BJ (cell line): ENCODE results near the gene RAMP1. TPM values are rescaled to one million over a fixed set of nuclear protein-coding genes. Genes with fewer than 3 reads are reported as not detected.

Experiments used
- CTCF ChIA-PET: fragments of 350-600 bp; formaldehyde crosslinking; extraction: SDS; loops from one replicate; lab custom pipeline; 2021; ENCODE audit warnings: antibody characterized with exemption, inconsistent platforms; lab: Yijun Ruan, JAX
- POLR2A ChIA-PET: fragments of 300-600 bp; sonication (Branson Sonifier 250); formaldehyde crosslinking; extraction: SDS; loops from one replicate; lab custom pipeline; 2021; ENCODE audit warnings: antibody characterized with exemption; lab: Charles Lee
- DNase-seq: peaks from one replicate; pipeline ENCODE4 v3.0.0-alpha.2; 2011; ENCODE audit warnings: low read depth
- H3K27me3 ChIP-seq: 2 replicates; pipeline ENCODE4 v1.6.0; 2011; ENCODE audit warnings: low read length; ENCODE audit not compliant: control insufficient read depth, insufficient read depth
- H3K36me3 ChIP-seq: 2 replicates; pipeline ENCODE4 v1.5.1; 2011; ENCODE audit warnings: low read length; ENCODE audit not compliant: control insufficient read depth, insufficient read depth
- H3K4me3 ChIP-seq: 2 replicates; pipeline ENCODE4 v1.5.1; 2011; ENCODE audit warnings: low read depth, mild to moderate bottlenecking, control low read depth, low read length
- polyA plus RNA-seq: library from polyadenylated mRNA; depleted of rRNA; stranded (reverse); fragments of >200 nt; gene quantifications from 2 replicates; pipeline ENCODE4 v1.2.3, GENCODE V29; 2011
- TF ChIP-seq, protein P1 (sequence below): IDR thresholded peaks from 2 replicates; pipeline ENCODE4 v1.5.1; 2011; ENCODE audit warnings: low read depth, mild to moderate bottlenecking, control low read depth, inconsistent platforms, low read length, moderate library complexity; ENCODE audit not compliant: insufficient read depth

Gene RAMP1
- polyA plus RNA-seq, 1 experiment, result 10.8 TPM

- ChIA-PET POLR2A (no interaction called here), CTCF (interaction anchor here (1.3 kb wide), 1 partner anchor 59 kb away, joined by 6 read pairs; no protein-coding TSS in a partner anchor)
- Histone ChIP-seq H3K27me3 (peaks cover 3% of the 10 kb centered on the region; the same call in 1 of the 2 replicates), H3K4me3 (no peak overlapping the region), H3K36me3 (no peaks in the 10 kb centered on the region)
- DNase-seq, result peak; percentile 50
- TF ChIP-seq, protein P1, sequence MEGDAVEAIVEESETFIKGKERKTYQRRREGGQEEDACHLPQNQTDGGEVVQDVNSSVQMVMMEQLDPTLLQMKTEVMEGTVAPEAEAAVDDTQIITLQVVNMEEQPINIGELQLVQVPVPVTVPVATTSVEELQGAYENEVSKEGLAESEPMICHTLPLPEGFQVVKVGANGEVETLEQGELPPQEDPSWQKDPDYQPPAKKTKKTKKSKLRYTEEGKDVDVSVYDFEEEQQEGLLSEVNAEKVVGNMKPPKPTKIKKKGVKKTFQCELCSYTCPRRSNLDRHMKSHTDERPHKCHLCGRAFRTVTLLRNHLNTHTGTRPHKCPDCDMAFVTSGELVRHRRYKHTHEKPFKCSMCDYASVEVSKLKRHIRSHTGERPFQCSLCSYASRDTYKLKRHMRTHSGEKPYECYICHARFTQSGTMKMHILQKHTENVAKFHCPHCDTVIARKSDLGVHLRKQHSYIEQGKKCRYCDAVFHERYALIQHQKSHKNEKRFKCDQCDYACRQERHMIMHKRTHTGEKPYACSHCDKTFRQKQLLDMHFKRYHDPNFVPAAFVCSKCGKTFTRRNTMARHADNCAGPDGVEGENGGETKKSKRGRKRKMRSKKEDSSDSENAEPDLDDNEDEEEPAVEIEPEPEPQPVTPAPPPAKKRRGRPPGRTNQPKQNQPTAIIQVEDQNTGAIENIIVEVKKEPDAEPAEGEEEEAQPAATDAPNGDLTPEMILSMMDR, result no peak
Observed at GRCh38 chr2:237920673-237921072, 61.2 kb downstream of the RAMP1 start.

- Histone ChIP-seq H3K27me3 (peaks cover 3% of the 10 kb centered on the region; the same call in 1 of the 2 replicates), H3K36me3 (no peaks in the 10 kb centered on the region), H3K4me3 (no peak overlapping the region)
- CTCF ChIA-PET, result interaction anchor here (1.5 to 2.8 kb wide), 4 partner anchors 11 to 64 kb away, joined by 6 to 9 read pairs (median 6); no protein-coding TSS in a partner anchor
- no peak for DNase-seq
- POLR2A ChIA-PET, result no interaction called here
- TF ChIP-seq, protein P1, result no peak
Observed at GRCh38 chr2:237921967-237922492, 62.6 kb downstream of the RAMP1 start.

GRCh38 chr2:237922641-237923361, 63.4 kb downstream of the RAMP1 start:
- POLR2A ChIA-PET, result interaction anchor here (0.6 kb wide), 1 partner anchor 13 kb away, joined by 3 read pairs; no protein-coding TSS in a partner anchor
- CTCF ChIA-PET, result interaction anchor here (0.5 to 2.8 kb wide), 21 partner anchors 10 to 1081 kb away, joined by 3 to 9 read pairs (median 3); no protein-coding TSS in a partner anchor
- TF ChIP-seq, protein P1, result no peak
- Histone ChIP-seq H3K36me3 (no peaks in the 10 kb centered on the region), H3K4me3 (no peak overlapping the region), H3K27me3 (peaks cover 3% of the 10 kb centered on the region; the same call in 1 of the 2 replicates)
- DNase-seq, result no peak

DNA sequence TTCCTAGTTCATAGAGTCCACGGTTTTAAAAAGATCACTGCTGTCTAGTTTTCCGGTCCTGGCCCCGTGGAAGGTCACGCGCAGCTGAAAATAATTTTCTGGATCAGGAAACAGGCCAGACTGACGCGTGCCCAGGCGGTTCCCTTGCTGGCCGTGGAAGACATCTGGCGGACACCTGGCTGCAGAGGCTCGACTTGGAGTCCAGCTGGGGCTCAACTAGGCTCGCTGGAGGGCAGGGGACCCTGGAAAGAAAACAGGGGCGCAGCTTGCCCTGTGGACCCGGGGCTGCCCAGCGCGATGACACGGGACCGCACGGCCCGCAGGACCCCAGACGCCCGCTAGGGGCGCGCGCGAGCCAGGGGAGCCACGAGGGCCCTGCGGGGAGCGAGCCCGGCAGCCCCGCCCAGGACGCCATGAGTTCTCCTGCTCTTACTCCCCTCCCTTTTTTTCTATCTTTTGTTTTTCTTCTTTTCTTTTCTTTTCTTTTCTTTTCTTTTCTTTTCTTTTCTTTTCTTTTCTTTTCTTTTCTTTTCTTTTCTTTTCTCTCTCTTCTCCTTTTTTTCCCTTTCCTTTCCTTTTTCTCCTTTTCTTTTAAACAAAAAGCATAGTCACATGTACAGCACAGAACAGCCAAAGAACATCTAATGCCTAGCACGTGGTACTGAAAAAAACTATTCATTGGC, 64.2 kb downstream of the RAMP1 start:
- H3K27me3 ChIP-seq, result peaks cover 2% of the 10 kb centered on the region
- peak; percentile 39 for DNase-seq
- ChIA-PET POLR2A (interaction anchor here (0.6 kb wide), 1 partner anchor 12 kb away, joined by 3 read pairs; no protein-coding TSS in a partner anchor), CTCF (interaction anchor here (0.5 to 2.8 kb wide), 23 partner anchors 9 to 1080 kb away, joined by 3 to 9 read pairs (median 3); no protein-coding TSS in a partner anchor)
- 0 out of 2 replicates have a peak overlapping the region, but pooled peaks have one; percentile 1 for H3K4me3 ChIP-seq
- TF ChIP-seq, protein P1, result peak; percentile 68
- H3K36me3 ChIP-seq, result no peaks in the 10 kb centered on the region
